Upper lobe of left lung (tissue), 6 donors: ENCODE data around the gene MRPS23. TPM values are rescaled to one million over a fixed set of nuclear protein-coding genes. Genes with fewer than 3 reads are reported as not detected.
A peak's percentile ranks its signal among the peaks of the same experiment; 100 is the strongest.

ENCODE experiments used
- ATAC-seq, 2 donors: fragments of 200-7000 bp; cut with Tn5 transposase; one replicate each; pipeline ENCODE4 v1.9.1; 2022; ENCODE audit warnings: mild to moderate bottlenecking in 2 of 2, moderate library complexity in 2 of 2; ENCODE audit not compliant: low FRiP score in 2 of 2
- DNase-seq, 2 donors: peaks; one replicate each; pipeline ENCODE4 v3.0.0-alpha.2; 2019 to 2020
- H3K27ac ChIP-seq, 4 donors: fragments of 200-600 bp; sonication (generic); one replicate each; pipeline ENCODE4 v1.5.1; 2016 to 2019
- H3K27me3 ChIP-seq, 4 donors: fragments of 200-600 bp; sonication (generic); one replicate each; pipeline ENCODE4 v1.5.1; 2017 to 2019
- H3K36me3 ChIP-seq, 4 donors: fragments of 200-600 bp; sonication (generic); one replicate each; pipeline ENCODE4 v1.5.1; 2016 to 2019
- H3K4me1 ChIP-seq, 4 donors: fragments of 200-600 bp; sonication (generic); one replicate each; pipeline ENCODE4 v1.5.1; 2018 to 2019
- H3K4me3 ChIP-seq, 4 donors: fragments of 200-600 bp; sonication (generic); one replicate each; pipeline ENCODE4 v1.5.1; 2017 to 2019; ENCODE audit warnings: mild to moderate bottlenecking in 2 of 4, moderate library complexity in 1 of 4
- H3K9me3 ChIP-seq, 4 donors: fragments of 200-600 bp; sonication (generic); one replicate each; pipeline ENCODE4 v1.5.1; 2018 to 2019
- CTCF ChIP-seq, 6 experiments: fragments of 450-650 bp in 4 of 6; fragments of 200-600 bp in 2 of 6; sonication (generic) in 2 of 6; IDR thresholded peaks; one replicate each; pipeline ENCODE4 v1.5.1; 2016 to 2019; ENCODE audit warnings: antibody characterized with exemption in 6 of 6
- EP300 ChIP-seq, 4 donors: sonication (generic); formaldehyde crosslinking; IDR thresholded peaks; one replicate each; pipeline ENCODE4 v1.5.1; 2017; ENCODE audit warnings: antibody characterized with exemption in 4 of 4, control low read depth in 2 of 4
- POLR2A ChIP-seq, 4 donors: fragments of 450-650 bp; IDR thresholded peaks; one replicate each; pipeline ENCODE4 v1.5.1; 2016 to 2017; ENCODE audit warnings: antibody characterized with exemption in 4 of 4, mild to moderate bottlenecking in 2 of 4
- POLR2AphosphoS5 ChIP-seq, 2 donors: sonication (generic); formaldehyde crosslinking; IDR thresholded peaks; one replicate each; pipeline ENCODE4 v1.5.1; 2017; ENCODE audit warnings: antibody characterized with exemption in 2 of 2
- WGBS, 2 donors: methylation state at CpG; one replicate each; pipeline ENCODE4 v1.1.5; 2017 to 2018; 5-methylcytosine and 5-hydroxymethylcytosine counted together
- total RNA-seq, 6 donors: library from RNA; depleted of rRNA in 4 of 6; stranded (reverse); fragments of >200 nt in 4 of 6; gene quantifications; one replicate each; pipeline versions ENCODE4 v1.1.0 to v1.2.1, GENCODE V29; 2016 to 2021
- donor health status: DM: no; HTN: no; CAD: no; lungs with moderate emphysema.
- donor health status: DM: no; HTN: yes; CAD: no; lungs with severe emphysema.

Gene MRPS23
- total RNA-seq, 6 donors from 2014 or later: 11.4 to 50.6 (median 19.1) TPM

DNA sequence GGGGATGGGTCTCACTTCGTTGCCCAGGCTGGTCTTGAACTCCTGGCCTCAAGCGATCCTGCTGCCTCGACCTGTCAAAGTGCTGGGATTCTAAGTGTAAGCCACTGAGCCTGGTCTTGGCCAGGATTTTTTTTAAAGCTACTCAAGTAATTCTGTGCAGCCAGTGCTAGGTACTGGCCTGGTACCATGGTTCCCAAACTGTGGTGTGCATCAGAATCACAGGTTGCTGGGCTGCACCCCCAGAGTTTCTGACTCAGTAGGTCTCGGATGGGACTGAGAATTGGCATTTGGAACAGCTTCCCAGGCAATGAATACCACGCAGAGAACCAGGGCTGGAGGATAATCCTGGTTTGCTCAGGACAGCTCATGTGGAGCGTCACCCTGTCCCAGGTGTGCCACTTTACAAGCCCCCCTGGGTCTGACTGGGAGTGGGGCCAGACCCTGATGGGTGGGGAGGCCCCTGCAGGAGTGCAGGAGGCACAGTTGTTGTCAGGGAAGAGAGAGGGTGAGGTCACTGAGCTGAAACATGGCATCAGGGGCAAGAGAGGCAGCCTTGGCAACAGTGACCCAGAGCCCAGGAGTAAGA is 10.7 kb upstream of the MRPS23 start:
- H3K27me3 ChIP-seq: no peaks in the 10 kb centered on the region
- H3K27ac ChIP-seq: peak overlapping the region; percentile 71 to 85 (median 79)
- no peak for TF ChIP-seq POLR2AphosphoS5 (IDR thresholded peaks at IDR 0.05)
- TF ChIP-seq POLR2A (IDR thresholded peaks at IDR 0.05): no peak
- no peak for TF ChIP-seq CTCF (IDR thresholded peaks at IDR 0.05)
- no peak for TF ChIP-seq EP300 (IDR thresholded peaks at IDR 0.05)
- 77 to 78% methylated on average over 3 to 6 of the region's 6 CpGs for WGBS, 2 donors
- no peak overlapping the region for H3K4me3 ChIP-seq
- no peaks in the 10 kb centered on the region for H3K36me3 ChIP-seq
- peaks cover 18 to 34% (median 24%) of the 10 kb centered on the region in 4 donors for H3K4me1 ChIP-seq
- DNase-seq (no peak), ATAC-seq (no peak)
- no peaks in the 10 kb centered on the region for H3K9me3 ChIP-seq

GRCh38 chr17:57859601-57860413 is 10.0 kb upstream of the MRPS23 start:
- Histone ChIP-seq H3K4me3 (no peak overlapping the region), H3K4me1 (peaks cover 18 to 34% (median 24%) of the 10 kb centered on the region in 4 donors), H3K27me3 (no peaks in the 10 kb centered on the region), H3K9me3 (no peaks in the 10 kb centered on the region), H3K36me3 (no peaks in the 10 kb centered on the region), H3K27ac (no peak overlapping the region)
- DNase-seq: no peak
- no peak for ATAC-seq
- TF ChIP-seq CTCF (IDR thresholded peaks at IDR 0.05): no peak
- TF ChIP-seq POLR2A (IDR thresholded peaks at IDR 0.05): no peak
- no peak for TF ChIP-seq POLR2AphosphoS5 (IDR thresholded peaks at IDR 0.05)
- no peak for TF ChIP-seq EP300 (IDR thresholded peaks at IDR 0.05)
- WGBS, 2 donors: 62 to 65% methylated on average over 13 of the region's 13 CpGs

GRCh38 chr17:57858838-57859237 is 9.0 kb upstream of the MRPS23 start:
- no peaks in the 10 kb centered on the region for H3K9me3 ChIP-seq
- no peak overlapping the region for H3K27ac ChIP-seq
- WGBS, 2 donors: 86 to 90% methylated on average over 5 of the region's 5 CpGs
- peaks cover 18 to 37% (median 24%) of the 10 kb centered on the region in 4 donors for H3K4me1 ChIP-seq
- H3K36me3 ChIP-seq: no peaks in the 10 kb centered on the region
- TF ChIP-seq POLR2AphosphoS5 (IDR thresholded peaks at IDR 0.05) (no peak), EP300 (IDR thresholded peaks at IDR 0.05) (no peak), POLR2A (IDR thresholded peaks at IDR 0.05) (no peak), CTCF (IDR thresholded peaks at IDR 0.05) (no peak)
- no peak for ATAC-seq
- H3K27me3 ChIP-seq: no peaks in the 10 kb centered on the region
- H3K4me3 ChIP-seq: no peak overlapping the region
- DNase-seq: no peak

DNA sequence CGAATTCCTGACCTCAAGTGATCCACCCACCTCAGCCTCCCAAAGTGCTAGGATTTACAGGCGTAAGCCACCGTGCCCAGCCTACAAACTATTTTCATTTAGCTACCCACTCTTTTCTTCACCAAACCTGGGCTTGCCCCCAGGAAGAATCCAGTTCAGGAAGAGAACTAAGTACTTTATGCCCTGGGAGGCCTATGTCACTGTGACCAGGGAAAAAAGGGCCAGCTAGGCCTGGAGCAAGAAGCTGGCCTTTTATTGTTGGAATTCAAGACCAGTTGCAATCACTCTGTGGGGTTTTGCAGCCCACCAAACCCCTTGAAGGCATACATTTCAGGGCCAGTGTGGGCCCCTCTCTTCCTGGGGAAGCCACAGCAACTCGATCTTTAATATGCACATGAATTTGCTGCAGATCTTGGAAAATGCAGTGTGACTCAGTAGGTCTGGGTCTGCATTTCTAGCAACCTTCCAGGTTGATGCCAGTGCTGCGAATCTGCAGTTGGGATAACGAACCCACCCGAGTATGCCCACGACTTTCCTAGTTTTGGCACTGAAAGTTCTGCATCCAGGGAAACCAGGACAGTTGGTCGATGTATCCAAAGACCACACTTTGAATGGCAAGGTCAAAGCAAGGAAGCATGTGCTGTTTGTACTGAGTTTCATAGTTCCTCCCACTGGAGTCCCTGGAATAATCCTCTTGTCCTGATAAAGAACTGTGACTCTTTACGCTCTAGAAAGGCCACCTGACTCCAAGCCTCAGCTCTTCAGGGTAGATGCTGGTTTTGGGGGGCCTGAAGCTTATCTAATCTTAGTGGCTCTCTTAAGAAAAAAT is 7.2 kb upstream of the MRPS23 start:
- Histone ChIP-seq H3K4me3 (no peak overlapping the region), H3K9me3 (no peaks in the 10 kb centered on the region), H3K27ac (no peak overlapping the region), H3K36me3 (no peaks in the 10 kb centered on the region), H3K4me1 (peaks cover 17 to 37% (median 25%) of the 10 kb centered on the region in 4 donors), H3K27me3 (no peaks in the 10 kb centered on the region)
- DNase-seq (no peak), ATAC-seq (no peak)
- TF ChIP-seq POLR2A (IDR thresholded peaks at IDR 0.05) (no peak), CTCF (IDR thresholded peaks at IDR 0.05) (no peak), EP300 (IDR thresholded peaks at IDR 0.05) (no peak), POLR2AphosphoS5 (IDR thresholded peaks at IDR 0.05) (no peak)
- 81 to 83% methylated on average over 10 of the region's 10 CpGs for whole genome bisulfite sequencing, 2 donors
